Gastrocnemius medialis (tissue), 4 donors: ENCODE data around the gene KATNAL2. TPM values are rescaled to one million over a fixed set of nuclear protein-coding genes. Genes with fewer than 3 reads are reported as not detected.

Experiments
- ATAC-seq, 2 donors: fragments of 150-250 bp; one replicate each; pipeline ENCODE4 v1.9.1; 2016
- DNase-seq, 2 donors: peaks; one replicate each; pipeline ENCODE4 v3.0.0-alpha.2; 2019
- H3K27ac ChIP-seq, 4 donors: fragments of 200-600 bp; sonication (generic); 1 replicate in 1 of 4; 2 replicates in 3 of 4; pipeline ENCODE4 v1.5.1; 2016 to 2018; ENCODE audit warnings: mild to moderate bottlenecking in 2 of 4, moderate library complexity in 1 of 4
- H3K27me3 ChIP-seq, 3 donors: fragments of 200-600 bp; sonication (generic) in 2 of 3; 1 replicate in 1 of 3; 2 replicates in 2 of 3; pipeline versions ENCODE4 v1.5.1 to v1.6.0; 2016 to 2019; ENCODE audit warnings: mild to moderate bottlenecking in 1 of 3, moderate library complexity in 1 of 3
- H3K36me3 ChIP-seq, 2 donors: fragments of 200-600 bp; sonication (generic) in 1 of 2; one replicate each; pipeline ENCODE4 v1.5.1; 2017 to 2018
- H3K4me1 ChIP-seq, 2 donors: fragments of 200-600 bp; sonication (generic) in 1 of 2; one replicate each; pipeline ENCODE4 v1.5.1; 2016 to 2017; ENCODE audit warnings: mild to moderate bottlenecking in 2 of 2
- H3K4me3 ChIP-seq, 4 donors: fragments of 200-600 bp; sonication (generic) in 3 of 4; 1 replicate in 1 of 4; 2 replicates in 3 of 4; pipeline ENCODE4 v1.5.1; 2016 to 2019; ENCODE audit warnings: mild to moderate bottlenecking in 2 of 4
- H3K9me3 ChIP-seq, 3 donors: fragments of 200-600 bp; sonication (generic) in 2 of 3; 1 replicate in 1 of 3; 2 replicates in 2 of 3; pipeline ENCODE4 v1.5.1; 2016 to 2019
- POLR2A ChIP-seq, 2 donors: fragments of 450-650 bp; IDR thresholded peaks; one replicate each; pipeline ENCODE4 v1.6.1; 2017; ENCODE audit warnings: antibody characterized with exemption in 2 of 2, mild to moderate bottlenecking in 2 of 2, moderate library complexity in 2 of 2
- in situ Hi-C, 4 donors: fragments of 200-750 bp; cut with MboI; loops; one replicate each; pipeline versions ENCODE4 v1.15.0 to v1.8.0; 2017; ENCODE audit warnings: low sequenced_read_pairs in 4 of 4
- intact Hi-C: fragments of 100-400 bp; cut with DNase I; formaldehyde crosslinking; loops from one replicate; pipeline ENCODE4 v1.15.1; 2023; ENCODE audit warnings: low total_unique reads
- total RNA-seq, 4 donors: library from RNA; depleted of rRNA; stranded (reverse); fragments of >200 nt; gene quantifications; one replicate each; pipeline versions ENCODE4 v1.1.0 to v1.2.3, GENCODE V29; 2016
- TF ChIP-seq, protein P1 (sequence below), 5 experiments: fragments of 450-650 bp in 3 of 5; fragments of 200-600 bp in 2 of 5; sonication (generic) in 2 of 5; IDR thresholded peaks in 4 of 5; conservative IDR thresholded peaks in 1 of 5; 1 replicate in 4 of 5; 2 replicates in 1 of 5; pipeline ENCODE4 v1.5.1; 2016 to 2019; ENCODE audit warnings: antibody characterized with exemption in 5 of 5, mild to moderate bottlenecking in 3 of 5, moderate library complexity in 3 of 5

The KATNAL2 gene
- total RNA-seq, 4 donors from 2014 or later, result 0.27 to 2.7 (median 0.52) TPM; not detected in 1

DNA sequence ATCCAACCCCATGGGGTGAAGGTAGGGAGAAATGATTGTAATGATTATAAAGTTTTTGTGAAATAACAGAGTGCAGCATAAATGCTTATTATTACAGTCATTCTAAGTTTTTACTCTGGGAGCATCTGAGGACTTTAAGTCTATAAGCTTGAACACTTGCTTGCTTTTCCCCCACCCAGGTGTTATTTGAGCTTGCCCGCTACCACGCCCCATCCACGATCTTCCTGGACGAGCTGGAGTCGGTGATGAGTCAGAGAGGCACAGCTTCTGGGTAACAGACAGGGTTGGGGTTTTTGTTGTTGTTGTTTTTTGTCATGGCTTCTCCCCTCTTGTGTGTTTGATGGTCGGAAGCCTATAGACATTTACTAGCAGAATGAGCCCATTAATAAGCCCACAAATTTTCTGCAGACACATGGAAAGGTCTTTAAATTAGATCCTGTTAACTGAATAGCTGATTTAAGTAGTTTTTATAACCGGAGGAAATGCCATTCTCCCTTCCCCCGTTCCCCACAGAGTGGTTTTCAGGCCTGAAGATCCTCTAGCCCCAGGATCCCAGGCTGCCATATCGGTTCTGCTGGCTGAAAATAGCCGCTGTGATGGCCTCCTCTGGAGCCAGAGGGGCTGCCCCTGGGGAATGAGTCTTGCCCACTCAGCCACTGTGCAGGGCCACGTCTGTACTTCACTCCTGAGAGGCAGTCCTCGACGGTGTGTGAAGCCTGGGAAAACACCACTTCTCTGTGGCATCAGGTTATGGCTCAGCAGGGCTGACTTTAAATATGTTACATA is 157.9 kb downstream of the KATNAL2 start:
- Histone ChIP-seq H3K4me1 (no peaks in the 10 kb centered on the region), H3K27me3 (no peaks in the 10 kb centered on the region), H3K9me3 (no peaks in the 10 kb centered on the region), H3K27ac (no peak overlapping the region), H3K36me3 (no peaks in the 10 kb centered on the region), H3K4me3 (no peak overlapping the region)
- no peak for TF ChIP-seq POLR2A (IDR thresholded peaks at IDR 0.05)
- TF ChIP-seq, protein P1, sequence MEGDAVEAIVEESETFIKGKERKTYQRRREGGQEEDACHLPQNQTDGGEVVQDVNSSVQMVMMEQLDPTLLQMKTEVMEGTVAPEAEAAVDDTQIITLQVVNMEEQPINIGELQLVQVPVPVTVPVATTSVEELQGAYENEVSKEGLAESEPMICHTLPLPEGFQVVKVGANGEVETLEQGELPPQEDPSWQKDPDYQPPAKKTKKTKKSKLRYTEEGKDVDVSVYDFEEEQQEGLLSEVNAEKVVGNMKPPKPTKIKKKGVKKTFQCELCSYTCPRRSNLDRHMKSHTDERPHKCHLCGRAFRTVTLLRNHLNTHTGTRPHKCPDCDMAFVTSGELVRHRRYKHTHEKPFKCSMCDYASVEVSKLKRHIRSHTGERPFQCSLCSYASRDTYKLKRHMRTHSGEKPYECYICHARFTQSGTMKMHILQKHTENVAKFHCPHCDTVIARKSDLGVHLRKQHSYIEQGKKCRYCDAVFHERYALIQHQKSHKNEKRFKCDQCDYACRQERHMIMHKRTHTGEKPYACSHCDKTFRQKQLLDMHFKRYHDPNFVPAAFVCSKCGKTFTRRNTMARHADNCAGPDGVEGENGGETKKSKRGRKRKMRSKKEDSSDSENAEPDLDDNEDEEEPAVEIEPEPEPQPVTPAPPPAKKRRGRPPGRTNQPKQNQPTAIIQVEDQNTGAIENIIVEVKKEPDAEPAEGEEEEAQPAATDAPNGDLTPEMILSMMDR (IDR thresholded peaks at IDR 0.05 in 4 of 5, conservative IDR thresholded peaks at IDR 0.05 in 1 of 5), result no peak
- ATAC-seq (peak in 1 of 2 donors; percentile 50), DNase-seq (no peak)
- intact Hi-C loops (no loop called here), in situ Hi-C loops (no loop called here)

DNA sequence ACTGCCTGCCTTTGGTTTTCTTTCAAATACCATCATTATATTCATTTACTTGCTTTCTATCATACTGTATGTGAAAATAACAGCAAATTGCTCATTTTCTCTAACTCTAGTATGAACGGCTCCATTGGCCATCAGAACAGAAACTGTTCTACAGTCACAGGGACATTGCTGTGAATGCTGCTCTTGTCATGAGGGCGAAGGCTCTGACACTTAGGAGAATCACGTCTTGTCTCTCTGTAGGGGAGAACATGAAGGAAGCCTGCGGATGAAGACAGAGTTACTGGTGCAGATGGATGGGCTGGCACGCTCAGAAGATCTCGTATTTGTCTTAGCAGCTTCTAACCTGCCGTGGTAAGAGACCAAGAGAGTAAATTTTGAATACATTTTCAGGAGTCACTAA is 159.7 kb downstream of the KATNAL2 start:
- Histone ChIP-seq H3K27me3 (no peaks in the 10 kb centered on the region), H3K4me1 (no peaks in the 10 kb centered on the region), H3K9me3 (no peaks in the 10 kb centered on the region), H3K4me3 (no peak overlapping the region), H3K36me3 (no peaks in the 10 kb centered on the region), H3K27ac (no peak overlapping the region)
- intact Hi-C loops (no loop called here), in situ Hi-C loops (no loop called here)
- ATAC-seq (no peak), DNase-seq (no peak)
- no peak for TF ChIP-seq POLR2A (IDR thresholded peaks at IDR 0.05)
- TF ChIP-seq, protein P1 (IDR thresholded peaks at IDR 0.05 in 4 of 5, conservative IDR thresholded peaks at IDR 0.05 in 1 of 5), result no peak

GRCh38 chr18:47080872-47081271 is 163.5 kb downstream of the KATNAL2 start:
- no peak for DNase-seq
- Histone ChIP-seq H3K36me3 (no peaks in the 10 kb centered on the region), H3K4me3 (no peak overlapping the region), H3K27me3 (no peaks in the 10 kb centered on the region), H3K27ac (no peak overlapping the region), H3K9me3 (no peaks in the 10 kb centered on the region), H3K4me1 (peaks cover 0 to 7% of the 10 kb centered on the region in 2 donors)
- intact Hi-C loops, result no loop called here
- in situ Hi-C loops, result no loop called here
- TF ChIP-seq, protein P1 (IDR thresholded peaks at IDR 0.05 in 4 of 5, conservative IDR thresholded peaks at IDR 0.05 in 1 of 5), result no peak
- no peak for TF ChIP-seq POLR2A (IDR thresholded peaks at IDR 0.05)
- ATAC-seq, result no peak

DNA sequence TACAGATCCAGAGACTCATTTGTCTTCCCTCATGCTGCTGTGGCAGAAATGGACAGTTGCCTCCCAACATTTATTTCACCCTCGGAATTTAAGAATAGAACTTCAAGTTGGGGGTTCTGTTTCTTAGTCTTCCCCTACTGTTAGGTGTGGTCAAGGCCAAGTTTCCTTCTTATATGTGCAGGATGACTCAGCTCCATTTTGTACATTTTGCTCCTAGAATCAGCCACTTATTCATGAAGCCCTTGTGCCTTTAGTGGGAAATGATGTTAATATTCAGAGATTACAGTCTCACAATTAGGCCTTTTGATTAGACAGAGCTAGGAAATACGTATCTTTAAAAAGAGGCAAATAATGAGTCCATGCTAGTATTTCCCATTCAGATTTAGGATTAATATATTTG is 164.2 kb downstream of the KATNAL2 start:
- in situ Hi-C loops, result no loop called here
- ATAC-seq, result no peak
- H3K9me3 ChIP-seq, result no peaks in the 10 kb centered on the region
- intact Hi-C loops, result no loop called here
- no peak overlapping the region for H3K27ac ChIP-seq
- H3K36me3 ChIP-seq, result no peaks in the 10 kb centered on the region
- no peak for DNase-seq
- TF ChIP-seq POLR2A (IDR thresholded peaks at IDR 0.05), result no peak
- TF ChIP-seq, protein P1 (IDR thresholded peaks at IDR 0.05 in 4 of 5, conservative IDR thresholded peaks at IDR 0.05 in 1 of 5), result no peak
- H3K27me3 ChIP-seq, result no peaks in the 10 kb centered on the region
- H3K4me1 ChIP-seq, result peaks cover 0 to 7% of the 10 kb centered on the region in 2 donors
- no peak overlapping the region for H3K4me3 ChIP-seq
